RPMI7951 (cell line): ENCODE data around the gene NEK8. TPM values are rescaled to one million over a fixed set of nuclear protein-coding genes. Genes with fewer than 3 reads are reported as not detected.
"Not testable (repeated sequence)": the region's sequence is repeated elsewhere in the genome, so short reads cannot be mapped to it uniquely, and the experiment has no call there.

Experiments used
- DNase-seq: peaks from one replicate; pipeline ENCODE4 v3.0.0-alpha.2; 2012; ENCODE audit warnings: low read depth
- total RNA-seq: library from RNA; depleted of rRNA; stranded (reverse); fragments of >200 nt; shearing (Covaris generic); gene quantifications from 2 replicates; pipeline ENCODE4 v1.2.3, GENCODE V29; 2014

NEK8 gene
- total RNA-seq, 1 experiment from 2014 or later: 0.24 TPM

DNA sequence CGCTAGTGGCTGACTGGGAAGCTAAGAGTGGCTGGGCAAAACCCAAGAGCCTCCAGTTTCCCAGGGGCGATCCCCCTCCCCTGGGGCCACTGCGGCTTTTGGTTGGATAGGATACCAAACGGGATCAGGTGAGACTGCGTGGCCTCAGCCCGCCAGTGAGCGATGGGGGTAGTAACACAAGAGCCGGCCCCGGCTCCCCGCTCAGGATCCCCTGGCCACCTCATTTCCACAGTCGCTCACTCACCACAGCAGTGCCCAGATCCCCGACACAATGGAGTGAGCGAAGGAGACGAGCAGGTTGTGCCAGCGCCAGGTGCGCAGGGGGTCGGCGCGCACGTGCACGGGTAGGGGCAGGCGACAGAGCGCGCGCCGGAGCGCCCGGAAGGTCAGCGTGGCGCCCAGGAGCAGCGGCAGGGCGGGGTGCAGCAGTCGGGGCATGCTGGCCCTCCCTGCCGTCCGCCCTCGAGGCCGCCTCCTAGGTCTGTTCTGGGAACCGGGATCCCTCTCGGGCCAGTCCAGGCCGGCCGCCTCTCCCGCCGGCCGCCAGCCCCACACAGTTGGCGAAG lies 2.8 kb upstream of the NEK8 start:
- peak; percentile 84 for DNase-seq

DNA sequence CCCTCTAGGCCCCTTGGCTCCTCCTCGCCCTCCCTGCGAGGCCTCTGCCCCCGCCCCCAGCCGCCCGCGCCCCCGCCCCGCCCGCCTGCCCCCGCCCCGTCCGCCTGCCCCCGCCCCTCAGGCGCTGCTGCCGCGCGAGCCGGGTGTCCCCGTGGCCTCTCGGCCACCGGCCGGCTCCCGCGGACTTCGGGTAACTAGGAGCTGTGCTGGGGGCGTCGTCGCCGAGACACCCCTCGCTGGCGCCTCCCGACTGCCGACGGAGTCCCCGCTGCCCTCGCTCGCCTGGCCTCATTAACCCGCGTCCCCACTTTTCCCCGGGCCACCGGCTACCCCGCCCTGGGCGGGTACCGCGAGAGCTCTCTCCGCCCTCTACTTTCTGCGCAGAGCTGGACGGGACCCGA lies 2.4 kb upstream of the NEK8 start, which contains the start of gene TLCD1:
Gene TLCD1 (minus strand): TSS at position 8 of the 401 bp plus-strand sequence. CDS start 136 bp downstream, outside the sequence.
- peak; percentile 62 for DNase-seq

DNA sequence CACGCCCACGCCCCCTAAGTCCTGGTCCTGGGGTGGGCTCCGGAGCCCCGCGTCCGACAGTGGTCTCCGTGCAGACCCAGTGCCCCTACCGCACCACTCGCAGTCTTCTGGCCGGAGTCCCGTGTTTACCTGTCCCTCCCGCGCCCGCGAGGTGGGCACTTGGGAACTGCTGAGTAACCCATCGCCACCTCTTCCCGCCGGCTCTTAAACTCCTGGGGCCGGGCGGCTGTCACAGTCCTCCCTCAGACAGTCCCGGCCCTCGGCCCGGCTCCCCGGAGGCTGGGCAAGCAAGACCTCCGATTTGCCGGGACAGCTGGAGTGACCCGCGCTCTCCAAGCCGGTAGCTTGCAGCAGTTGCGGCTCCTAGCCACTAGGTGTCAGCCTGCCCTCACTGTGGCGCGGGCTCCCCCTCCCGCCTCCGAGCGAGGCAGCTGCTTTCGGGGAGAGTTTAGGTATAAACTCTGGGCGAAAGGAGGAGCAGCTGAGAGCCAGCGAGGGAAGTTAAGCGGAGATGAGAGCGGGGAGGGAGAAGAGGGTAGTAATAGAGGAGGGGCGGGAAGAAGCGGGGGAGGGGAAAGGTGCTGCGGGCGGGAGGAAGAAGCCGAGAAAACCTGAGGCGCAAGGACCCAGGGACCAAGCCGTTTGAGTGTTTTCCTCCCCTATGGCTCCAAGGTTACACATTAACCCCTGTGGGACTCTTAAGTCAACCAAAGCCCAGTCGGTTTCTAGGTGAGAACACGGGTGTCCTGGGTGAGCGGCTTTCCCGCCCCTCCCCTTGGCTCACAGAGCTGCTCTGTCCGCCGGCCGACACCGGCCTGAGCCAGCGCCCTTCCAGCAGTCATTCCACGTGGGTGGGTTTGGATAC lies 1.7 kb upstream of the NEK8 start:
- peak; percentile 87 for DNase-seq

DNA sequence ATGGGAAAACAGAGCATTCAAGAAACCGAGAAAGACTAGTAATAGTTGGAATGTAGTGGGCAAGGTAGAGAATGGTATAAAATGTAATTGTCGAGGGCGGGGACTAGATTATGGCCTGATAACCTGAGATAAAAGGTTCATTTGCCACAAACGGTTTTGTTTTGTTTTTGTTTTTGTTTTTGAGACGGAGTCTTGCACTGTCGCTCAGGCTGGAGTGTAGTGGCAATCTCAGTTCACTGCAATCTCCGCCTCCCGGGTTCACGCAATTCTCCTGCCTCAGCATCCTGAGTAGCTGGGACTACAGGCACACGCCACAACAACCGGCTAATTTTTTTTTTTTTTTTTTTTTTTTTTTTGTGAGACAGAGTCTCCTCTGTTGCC lies 1.4 kb downstream of the NEK8 start:
- no peak for DNase-seq

DNA sequence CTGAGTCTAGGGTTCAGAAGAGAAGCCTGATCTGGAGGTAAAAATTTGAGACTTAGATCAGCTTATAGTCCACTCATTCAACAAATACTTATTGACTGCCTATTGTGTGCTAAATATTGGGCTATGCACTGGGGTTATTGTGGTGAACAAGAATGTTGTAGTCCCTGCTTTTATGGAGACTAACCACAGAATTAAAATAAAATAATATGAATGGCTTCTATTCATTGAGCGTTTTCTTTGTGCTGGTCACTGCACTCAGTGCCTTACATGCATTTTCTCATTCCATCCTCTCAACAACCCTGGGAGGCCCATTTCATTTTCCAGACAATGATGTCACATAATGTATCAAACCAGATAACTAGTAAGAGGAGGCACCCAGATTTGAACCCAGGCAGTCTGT lies 4.8 kb downstream of the NEK8 start:
- no peak for DNase-seq

DNA sequence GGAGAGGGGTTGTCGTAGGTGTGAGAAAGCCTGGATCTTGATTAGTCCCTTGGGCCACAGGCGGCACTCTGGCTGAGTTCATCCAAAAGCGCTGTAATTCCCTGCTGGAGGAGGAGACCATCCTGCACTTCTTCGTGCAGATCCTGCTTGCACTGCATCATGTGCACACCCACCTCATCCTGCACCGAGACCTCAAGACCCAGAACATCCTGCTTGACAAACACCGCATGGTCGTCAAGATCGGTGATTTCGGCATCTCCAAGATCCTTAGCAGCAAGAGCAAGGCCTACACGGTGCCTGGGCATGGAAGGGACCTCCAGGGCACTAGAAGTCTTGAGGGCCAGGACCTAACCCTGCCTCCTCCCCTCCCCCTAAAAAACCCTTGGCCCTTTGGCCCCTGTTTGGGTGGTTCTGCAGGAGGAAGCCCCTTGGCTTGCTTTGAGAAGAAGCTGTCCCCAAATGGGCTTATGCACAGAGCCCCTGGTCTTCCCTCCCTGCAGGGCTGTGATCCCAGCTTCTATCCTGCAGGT lies 6.2 kb downstream of the NEK8 start:
- DNase-seq: no peak

DNA sequence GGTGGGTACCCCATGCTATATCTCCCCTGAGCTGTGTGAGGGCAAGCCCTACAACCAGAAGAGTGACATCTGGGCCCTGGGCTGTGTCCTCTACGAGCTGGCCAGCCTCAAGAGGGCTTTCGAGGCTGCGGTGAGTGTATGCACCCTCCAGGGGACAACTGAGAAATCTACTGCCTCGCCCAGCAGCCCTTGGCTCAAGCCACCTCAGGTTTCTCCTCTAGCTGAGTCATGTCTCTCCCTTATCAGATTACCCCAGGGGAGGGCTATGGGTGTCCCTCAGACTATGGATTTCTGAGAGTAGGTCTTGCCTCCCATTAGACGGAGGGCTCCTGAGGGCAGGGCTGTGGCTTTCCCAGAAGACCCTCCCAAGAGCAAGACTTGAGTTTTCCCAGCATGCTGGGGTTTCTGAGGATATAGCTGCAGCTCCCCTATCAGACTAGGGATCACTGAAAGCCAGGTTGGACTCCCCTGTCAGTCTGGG lies 6.7 kb downstream of the NEK8 start:
- DNase-seq: peak; percentile 48

DNA sequence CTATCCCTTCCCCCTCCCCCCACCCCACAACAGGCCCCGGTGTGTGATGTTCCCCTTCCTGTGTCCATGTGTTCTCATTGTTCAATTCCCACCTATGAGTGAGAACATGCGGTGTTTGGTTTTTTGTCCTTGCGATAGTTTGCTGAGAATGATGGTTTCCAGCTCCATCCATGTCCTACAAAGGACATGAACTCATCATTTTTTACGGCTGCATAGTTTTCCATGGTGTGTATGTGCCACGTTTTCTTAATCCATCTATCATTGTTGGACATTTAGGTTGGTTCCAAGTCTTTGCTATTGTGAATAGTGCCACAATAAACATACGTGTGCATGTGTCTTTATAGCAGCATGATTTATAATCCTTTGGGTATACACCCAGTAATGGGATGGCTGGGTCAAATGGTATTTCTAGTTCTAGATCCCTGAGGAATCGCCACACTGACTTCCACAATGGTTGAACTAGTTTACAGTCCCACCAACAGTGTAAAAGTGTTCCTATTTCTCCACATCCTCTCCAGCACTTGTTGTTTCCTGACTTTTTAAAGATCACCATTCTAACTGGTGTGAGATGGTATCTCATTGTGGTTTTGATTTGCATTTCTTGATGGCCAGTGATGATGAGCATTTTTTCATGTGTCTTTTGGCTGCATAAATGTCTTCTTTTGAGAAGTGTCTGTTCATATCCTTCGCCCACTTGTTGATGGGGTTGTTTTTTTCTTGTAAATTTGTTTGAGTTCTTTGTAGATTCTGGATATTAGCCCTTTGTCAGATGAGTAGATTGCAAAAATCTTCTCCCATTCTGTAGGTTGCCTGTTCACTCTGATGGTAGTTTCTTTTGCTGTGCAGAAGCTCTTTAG lies 7.6 kb downstream of the NEK8 start:
- not testable (repeated sequence) for DNase-seq

DNA sequence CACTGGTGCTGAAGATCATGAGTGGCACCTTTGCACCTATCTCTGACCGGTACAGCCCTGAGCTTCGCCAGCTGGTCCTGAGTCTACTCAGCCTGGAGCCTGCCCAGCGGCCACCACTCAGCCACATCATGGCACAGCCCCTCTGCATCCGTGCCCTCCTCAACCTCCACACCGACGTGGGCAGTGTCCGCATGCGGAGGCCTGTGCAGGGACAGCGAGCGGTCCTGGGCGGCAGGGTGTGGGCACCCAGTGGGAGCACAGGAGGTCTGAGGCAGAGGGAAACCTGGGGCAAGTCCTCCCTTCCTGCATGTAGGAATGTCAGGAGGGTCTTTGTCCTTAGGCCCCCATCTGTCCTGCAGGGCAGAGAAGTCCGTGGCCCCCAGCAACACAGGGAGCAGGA lies 8.7 kb downstream of the NEK8 start:
- no peak for DNase-seq

DNA sequence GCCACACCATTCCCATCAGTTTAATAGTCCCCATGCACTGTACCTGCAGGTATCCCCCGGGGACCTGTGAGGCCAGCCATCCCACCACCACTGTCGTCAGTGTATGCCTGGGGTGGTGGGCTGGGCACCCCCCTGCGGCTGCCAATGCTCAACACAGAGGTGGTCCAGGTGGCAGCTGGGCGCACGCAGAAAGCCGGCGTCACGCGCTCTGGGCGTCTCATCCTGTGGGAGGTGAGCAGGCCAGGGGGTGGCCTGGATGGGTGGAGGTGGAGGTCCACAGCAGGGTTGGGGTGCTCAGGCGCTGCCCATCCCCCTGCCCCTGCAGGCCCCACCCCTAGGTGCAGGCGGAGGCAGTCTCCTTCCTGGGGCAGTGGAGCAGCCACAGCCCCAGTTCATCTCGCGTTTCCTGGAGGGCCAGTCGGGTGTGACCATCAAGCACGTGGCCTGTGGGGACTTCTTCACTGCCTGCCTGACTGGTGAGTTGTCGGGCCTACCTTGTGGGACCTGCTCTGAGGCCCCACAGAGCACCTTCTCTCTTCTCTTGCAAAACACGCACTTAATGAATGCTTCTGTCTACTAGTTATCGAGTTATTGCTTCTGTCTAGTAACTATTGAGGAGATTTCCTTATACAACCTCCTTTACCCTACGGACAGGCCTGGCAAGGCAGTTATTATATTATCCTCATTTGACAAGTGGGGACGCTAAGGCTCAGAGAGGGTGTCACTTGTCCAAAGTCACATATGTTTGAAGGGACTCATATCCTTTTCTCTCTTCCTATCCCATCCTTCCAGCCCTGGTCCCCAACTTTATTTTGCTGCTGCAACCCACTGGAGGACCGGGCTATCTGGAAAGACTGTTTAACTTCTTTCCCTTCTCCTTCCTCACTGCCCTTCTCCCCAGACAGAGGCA lies 9.4 kb downstream of the NEK8 start:
- DNase-seq: no peak

DNA sequence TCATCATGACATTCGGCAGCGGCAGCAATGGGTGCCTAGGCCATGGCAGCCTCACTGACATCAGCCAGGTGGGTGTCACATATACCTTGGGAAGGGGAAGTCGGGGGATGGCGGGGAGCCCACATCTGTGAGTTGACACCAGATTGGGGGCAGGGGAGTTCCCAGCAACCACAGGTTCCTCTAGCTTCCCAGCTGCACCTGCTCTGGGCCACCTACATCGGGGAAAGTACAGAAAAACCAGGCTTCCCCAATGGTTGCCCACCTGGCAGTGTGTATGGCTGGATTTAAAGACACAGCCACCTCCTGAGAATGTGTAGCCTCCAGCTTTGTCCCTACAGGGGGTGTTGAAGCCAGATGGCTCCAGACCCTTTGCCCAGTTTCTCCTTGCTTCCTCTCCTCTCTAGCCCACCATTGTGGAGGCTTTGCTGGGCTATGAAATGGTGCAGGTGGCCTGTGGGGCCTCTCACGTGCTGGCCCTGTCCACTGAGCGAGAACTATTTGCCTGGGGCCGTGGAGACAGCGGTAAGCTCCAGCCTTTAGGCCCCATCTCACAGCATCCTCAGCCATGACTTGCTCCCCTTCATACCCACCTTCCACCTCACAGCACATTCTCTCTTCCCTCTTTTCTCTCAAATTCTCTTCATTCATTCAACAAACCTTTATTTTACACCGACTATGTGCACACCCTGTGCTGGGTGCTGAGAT lies 10.2 kb downstream of the NEK8 start:
- DNase-seq: no peak

DNA sequence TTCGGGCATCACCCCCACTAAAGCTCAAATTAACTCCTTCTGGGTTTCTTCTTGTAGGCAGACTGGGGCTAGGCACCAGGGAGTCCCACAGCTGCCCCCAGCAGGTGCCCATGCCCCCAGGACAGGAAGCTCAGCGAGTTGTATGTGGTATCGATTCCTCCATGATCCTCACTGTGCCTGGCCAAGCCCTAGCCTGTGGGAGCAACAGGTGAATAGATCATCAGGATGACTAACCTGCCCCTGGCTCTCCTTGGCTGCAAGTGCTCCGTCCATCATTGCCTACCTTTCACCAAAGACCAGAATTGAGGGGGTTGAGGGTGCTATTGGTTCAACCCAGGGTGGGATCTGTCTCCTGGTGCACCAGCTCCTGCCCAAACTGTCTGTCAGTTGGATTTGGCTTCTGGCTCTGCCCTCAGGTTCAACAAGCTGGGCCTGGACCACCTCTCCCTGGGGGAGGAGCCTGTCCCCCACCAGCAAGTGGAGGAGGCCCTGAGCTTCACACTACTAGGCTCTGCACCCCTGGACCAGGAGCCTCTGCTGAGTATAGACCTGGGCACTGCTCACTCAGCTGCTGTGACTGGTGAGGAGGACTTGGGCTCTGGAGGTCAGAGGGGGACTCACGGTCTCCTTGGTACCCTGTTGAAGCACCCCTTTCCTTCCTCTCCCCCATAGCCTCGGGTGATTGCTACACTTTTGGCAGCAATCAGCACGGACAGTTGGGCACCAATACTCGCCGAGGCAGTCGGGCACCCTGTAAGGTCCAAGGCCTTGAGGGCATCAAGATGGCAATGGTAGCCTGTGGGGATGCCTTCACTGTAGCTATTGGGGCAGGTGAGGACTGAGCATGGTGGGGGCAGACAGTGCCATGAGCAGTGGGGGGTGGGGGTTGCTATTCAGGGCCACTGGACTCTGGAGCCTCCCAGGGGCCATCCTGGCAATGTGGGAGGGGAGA lies 12.1 kb downstream of the NEK8 start:
- DNase-seq: no peak

DNA sequence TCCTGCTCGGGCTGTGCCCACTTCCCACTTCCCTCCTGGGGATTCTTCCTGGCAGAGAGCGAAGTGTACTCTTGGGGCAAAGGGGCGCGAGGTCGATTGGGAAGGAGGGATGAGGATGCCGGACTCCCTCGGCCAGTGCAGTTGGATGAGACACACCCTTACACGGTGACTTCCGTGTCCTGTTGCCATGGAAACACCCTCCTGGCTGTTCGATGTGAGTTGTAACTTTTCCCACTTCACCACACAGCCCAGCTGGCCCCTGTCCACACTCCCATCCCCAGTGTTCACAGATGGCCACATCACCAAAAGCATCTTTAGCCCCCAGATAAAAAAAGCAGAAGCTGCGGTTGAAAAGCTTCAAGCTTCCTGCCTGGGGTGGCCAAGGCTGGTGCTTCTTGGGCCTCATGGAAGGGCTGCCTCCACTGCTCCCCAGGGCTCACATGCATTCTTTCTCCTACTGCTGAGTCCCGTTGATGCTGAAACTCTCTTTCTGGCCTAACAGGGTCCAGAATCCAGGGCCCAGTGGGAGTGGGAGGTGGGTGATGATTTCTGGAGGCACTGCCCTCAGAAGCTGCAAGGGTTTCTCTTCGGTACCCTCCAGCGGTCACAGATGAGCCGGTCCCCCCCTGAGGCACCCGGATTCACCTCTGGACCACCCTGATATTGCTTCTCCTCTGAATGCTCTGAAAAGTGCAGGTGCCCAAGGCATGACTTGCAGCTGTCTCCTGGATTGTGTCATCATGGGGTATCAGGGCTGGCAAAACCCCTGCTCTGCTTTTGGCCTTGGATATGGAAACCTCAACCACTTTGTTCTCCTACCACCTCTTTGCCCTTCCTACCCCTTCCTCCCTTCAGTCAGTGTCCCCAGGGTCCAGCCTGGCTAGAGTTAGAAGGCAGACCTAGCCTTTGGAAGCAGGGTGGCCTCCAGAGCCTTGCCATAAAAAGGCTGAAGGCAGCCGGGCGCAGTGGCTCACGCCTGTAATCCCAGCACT lies 13.1 kb downstream of the NEK8 start:
- DNase-seq: no peak

DNA sequence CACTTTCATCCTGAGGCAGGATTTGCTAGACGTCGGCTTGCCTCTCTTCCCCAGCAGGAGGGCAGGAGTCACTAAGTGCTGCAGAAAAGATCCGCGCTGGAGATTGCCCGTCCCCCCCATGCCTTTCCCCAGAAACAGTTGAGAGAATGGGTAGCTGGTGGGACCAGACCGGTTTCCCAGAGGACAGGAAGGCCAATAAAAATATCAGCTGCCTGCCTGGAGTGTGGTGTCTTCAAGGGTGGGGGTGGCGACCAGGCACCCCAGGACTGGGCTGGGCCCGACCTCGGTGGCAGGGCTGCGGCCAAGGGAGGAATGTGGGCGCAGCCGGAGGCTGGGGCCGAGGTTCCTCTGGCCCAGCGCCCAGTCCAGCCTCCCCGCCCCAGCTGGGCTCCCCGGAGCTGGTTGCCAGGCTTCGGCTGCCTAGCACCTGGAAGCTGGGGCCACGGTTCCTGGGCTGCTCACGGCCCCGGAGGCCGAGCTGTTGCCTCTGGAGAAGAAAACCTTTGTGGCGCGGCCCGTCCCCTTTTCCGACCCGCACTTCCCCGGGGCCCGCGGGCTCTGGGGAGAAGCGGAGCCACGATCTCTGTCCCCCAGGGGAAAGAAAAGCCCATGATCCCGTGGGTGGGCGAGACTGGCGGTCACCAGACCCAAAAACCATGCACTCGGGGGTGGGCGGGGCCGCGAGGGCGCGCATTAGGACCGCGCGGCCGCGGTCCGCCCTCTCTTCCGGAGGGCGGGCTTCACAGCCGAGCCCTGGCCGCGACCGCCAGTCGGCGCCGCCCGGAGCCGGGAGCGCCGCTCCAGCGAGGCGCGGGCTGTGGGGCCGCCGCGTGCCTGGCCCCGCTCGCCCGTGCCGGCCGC lies 14.9 kb downstream of the NEK8 start, which contains the start of gene TRAF4:
Gene TRAF4 (plus strand): TSS at position 769 of the 861 bp plus-strand sequence. CDS start 102 bp downstream, outside the sequence.
- DNase-seq: peak; percentile 89

DNA sequence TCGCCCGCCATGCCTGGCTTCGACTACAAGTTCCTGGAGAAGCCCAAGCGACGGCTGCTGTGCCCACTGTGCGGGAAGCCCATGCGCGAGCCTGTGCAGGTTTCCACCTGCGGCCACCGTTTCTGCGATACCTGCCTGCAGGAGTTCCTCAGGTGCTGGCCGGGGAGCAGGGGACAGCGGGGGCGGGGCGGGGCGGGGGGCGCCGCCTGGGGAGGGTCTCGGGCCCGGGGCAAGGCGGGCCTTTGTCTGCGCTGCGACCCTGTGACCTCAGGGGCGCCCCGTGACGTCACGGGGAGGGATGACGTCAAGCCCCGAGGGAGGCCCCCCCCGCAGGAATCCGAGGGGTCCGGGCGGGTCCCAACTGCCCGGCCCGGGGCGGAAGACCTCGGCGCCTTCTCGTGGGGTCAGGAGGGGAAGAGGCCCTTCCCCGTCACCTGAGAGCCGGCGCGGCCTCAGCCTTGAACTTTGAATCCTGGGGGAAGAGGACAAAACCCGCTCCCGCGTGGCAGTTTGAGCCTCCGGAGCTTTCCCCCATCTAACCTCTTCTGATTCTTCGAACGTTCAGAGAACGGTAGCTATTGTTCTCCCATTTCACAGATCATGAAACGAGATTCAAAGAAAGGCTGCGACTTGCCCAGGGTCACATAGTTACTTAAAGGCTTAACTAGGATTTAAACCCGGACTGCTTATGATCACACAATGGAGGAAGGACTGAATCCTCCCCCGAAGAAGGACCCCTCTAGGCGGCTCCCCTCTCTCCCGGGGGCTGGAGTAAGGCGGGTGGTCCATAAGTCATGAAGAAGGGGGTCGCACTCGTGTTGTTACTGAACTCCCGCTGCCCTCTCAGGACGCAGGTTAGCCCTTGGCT lies 15.8 kb downstream of the NEK8 start:
- peak; percentile 39 for DNase-seq
